Measurements from ENCODE around the gene KPNB1. TPM values are rescaled to one million over a fixed set of nuclear protein-coding genes. Genes with fewer than 3 reads are reported as not detected.

Gene KPNB1
- polyA plus RNA-seq, 2 of the 4 experiments (the other 2 are of a cell fraction): 315 to 358 TPM

GRCh38 chr17:47641202-47641601, 8.5 kb upstream of the KPNB1 start:
- Histone ChIP-seq H3K27ac (no peak overlapping the region), H3K4me3 (no peak overlapping the region), H3K4me1 (no peaks in the 10 kb centered on the region), H3K9me3 (no peaks in the 10 kb centered on the region), H3K4me2 (no peak overlapping the region)
- POLR2A ChIA-PET: no interaction called here
- FAIRE-seq (no peak), DNase-seq (ENCODE audit: low read depth in 1 of 2, low spot score in 1 of 2) (no peak), ATAC-seq (no peak)
- CTCF ChIA-PET: interaction anchor here (1.6 kb wide), 1 partner anchor 24 kb away, joined by 5 read pairs; no protein-coding TSS in a partner anchor
- 82% methylated on average over 4 of the region's 4 CpGs for WGBS (ENCODE audit: missing lambda C conversion rate)
- no peak for TF ChIP-seq POLR2AphosphoS2 (conservative IDR thresholded peaks at IDR 0.05; ENCODE audit: low read length)
- no peak for TF ChIP-seq BCL3 (IDR thresholded peaks at IDR 0.05)
- TF ChIP-seq RARB (CRISPR knock-in tag; IDR thresholded peaks at IDR 0.05): no peak
- no peak for TF ChIP-seq MYC (IDR thresholded peaks at IDR 0.05; ENCODE audit: borderline replicate concordance, low read length)
- no peak for TF ChIP-seq BHLHE40 (IDR thresholded peaks at IDR 0.05; ENCODE audit: low read depth, low read length)
- no peak for TF ChIP-seq CHD2 (IDR thresholded peaks at IDR 0.05; ENCODE audit: low read length, partially characterized antibody)
- TF ChIP-seq ZNF302 (CRISPR knock-in tag; IDR thresholded peaks at IDR 0.05): no peak
- TF ChIP-seq HOXB13 (CRISPR knock-in tag; IDR thresholded peaks at IDR 0.05; ENCODE audit: low read depth): no peak
- TF ChIP-seq CEBPB (IDR thresholded peaks at IDR 0.05): no peak
- TF ChIP-seq ZC3H11A (IDR thresholded peaks at IDR 0.05): no peak
- TF ChIP-seq HOXB5 (CRISPR knock-in tag; IDR thresholded peaks at IDR 0.05): no peak
- TF ChIP-seq FOSL2 (IDR thresholded peaks at IDR 0.05): no peak
- no peak for TF ChIP-seq FOSL2 (CRISPR knock-in tag; IDR thresholded peaks at IDR 0.05)
- TF ChIP-seq TP53 (CRISPR knock-in tag; IDR thresholded peaks at IDR 0.05): no peak
- no peak for TF ChIP-seq CBX2 (IDR thresholded peaks at IDR 0.05; ENCODE audit: borderline replicate concordance, low read depth)
- TF ChIP-seq GATA3 (IDR thresholded peaks at IDR 0.05; ENCODE audit: borderline replicate concordance): no peak
- TF ChIP-seq HEYL (CRISPR knock-in tag; IDR thresholded peaks at IDR 0.05): no peak
- TF ChIP-seq RNF2 (IDR thresholded peaks at IDR 0.05; ENCODE audit: borderline replicate concordance, low read depth): no peak

- ChIA-PET CTCF (interaction anchor here (0.6 to 2.7 kb wide), 10 partner anchors 10 to 155 kb away, joined by 3 to 14 read pairs (median 4); no protein-coding TSS in a partner anchor), POLR2A (no interaction called here)
- Histone ChIP-seq H3K27ac (no peak overlapping the region), H3K4me3 (no peak overlapping the region), H3K4me1 (no peaks in the 10 kb centered on the region; the same call in 2 of the 3 replicates), H3K4me2 (no peak overlapping the region), H3K9me3 (no peaks in the 10 kb centered on the region)
- TF ChIP-seq GATA3 (IDR thresholded peaks at IDR 0.05; ENCODE audit: borderline replicate concordance) (no peak), ZNF302 (CRISPR knock-in tag; IDR thresholded peaks at IDR 0.05) (no peak), BCL3 (IDR thresholded peaks at IDR 0.05) (no peak)
- no peak for DNase-seq (ENCODE audit: low read depth in 1 of 2, low spot score in 1 of 2)
- FAIRE-seq: no peak
- 83% methylated on average over 2 of the region's 2 CpGs for WGBS (ENCODE audit: missing lambda C conversion rate)
- ATAC-seq: no peak
Observed at GRCh38 chr17:47643116-47643515, 6.6 kb upstream of the KPNB1 start.

GRCh38 chr17:47644324-47644723, 5.4 kb upstream of the KPNB1 start:
- WGBS (ENCODE audit: missing lambda C conversion rate): 85% methylated on average over 5 of the region's 5 CpGs
- POLR2A ChIA-PET: interaction anchor here (1.0 kb wide), 1 partner anchor 26 kb away, joined by 3 read pairs; no protein-coding TSS in a partner anchor
- H3K4me1 ChIP-seq: peaks cover 6% of the 10 kb centered on the region
- H3K27ac ChIP-seq: no peak overlapping the region
- no peak for TF ChIP-seq BCL3 (IDR thresholded peaks at IDR 0.05)
- TF ChIP-seq NFE2L2 (conservative IDR thresholded peaks at IDR 0.05; ENCODE audit: low read length): no peak
- no peak for TF ChIP-seq ZSCAN20 (CRISPR knock-in tag; IDR thresholded peaks at IDR 0.05)
- no peak for TF ChIP-seq HEYL (CRISPR knock-in tag; IDR thresholded peaks at IDR 0.05)
- no peak for TF ChIP-seq SREBF2 (IDR thresholded peaks at IDR 0.05)
- TF ChIP-seq MYC (IDR thresholded peaks at IDR 0.05; ENCODE audit: borderline replicate concordance, low read length): no peak
- no peak for TF ChIP-seq TFCP2L1 (CRISPR knock-in tag; IDR thresholded peaks at IDR 0.05)
- no peak for TF ChIP-seq NR3C1 (IDR thresholded peaks at IDR 0.05)
- TF ChIP-seq GATA3 (IDR thresholded peaks at IDR 0.05; ENCODE audit: borderline replicate concordance): no peak
- TF ChIP-seq KDM5A (IDR thresholded peaks at IDR 0.05): no peak
- TF ChIP-seq NPAS2 (CRISPR knock-in tag; IDR thresholded peaks at IDR 0.05; ENCODE audit: borderline replicate concordance): no peak
- no peak for TF ChIP-seq RCOR1 (IDR thresholded peaks at IDR 0.05; ENCODE audit: low read depth, low read length)
- TF ChIP-seq RFX5 (IDR thresholded peaks at IDR 0.05): no peak
- H3K9me3 ChIP-seq: no peaks in the 10 kb centered on the region
- CTCF ChIA-PET: interaction anchor here (0.9 to 2.7 kb wide), 7 partner anchors 11 to 55 kb away, joined by 3 to 14 read pairs (median 7); no protein-coding TSS in a partner anchor
- FAIRE-seq (no peak), DNase-seq (ENCODE audit: low read depth in 1 of 2, low spot score in 1 of 2) (no peak), ATAC-seq (no peak)
- H3K4me3 ChIP-seq: no peak overlapping the region
- no peak overlapping the region for H3K4me2 ChIP-seq

Measured in A549 (cell line).